GM19025 (cell line): ENCODE results near the gene TMEM187.

ENCODE experiments used
- ATAC-seq: cut with Tn5 transposase; IDR thresholded peaks from one replicate; pipeline ENCODE4 v1.9.1; 2021; ENCODE audit warnings: mild to moderate bottlenecking, low read depth, moderate library complexity; ENCODE audit not compliant: unreplicated experiment

The TMEM187 gene

DNA sequence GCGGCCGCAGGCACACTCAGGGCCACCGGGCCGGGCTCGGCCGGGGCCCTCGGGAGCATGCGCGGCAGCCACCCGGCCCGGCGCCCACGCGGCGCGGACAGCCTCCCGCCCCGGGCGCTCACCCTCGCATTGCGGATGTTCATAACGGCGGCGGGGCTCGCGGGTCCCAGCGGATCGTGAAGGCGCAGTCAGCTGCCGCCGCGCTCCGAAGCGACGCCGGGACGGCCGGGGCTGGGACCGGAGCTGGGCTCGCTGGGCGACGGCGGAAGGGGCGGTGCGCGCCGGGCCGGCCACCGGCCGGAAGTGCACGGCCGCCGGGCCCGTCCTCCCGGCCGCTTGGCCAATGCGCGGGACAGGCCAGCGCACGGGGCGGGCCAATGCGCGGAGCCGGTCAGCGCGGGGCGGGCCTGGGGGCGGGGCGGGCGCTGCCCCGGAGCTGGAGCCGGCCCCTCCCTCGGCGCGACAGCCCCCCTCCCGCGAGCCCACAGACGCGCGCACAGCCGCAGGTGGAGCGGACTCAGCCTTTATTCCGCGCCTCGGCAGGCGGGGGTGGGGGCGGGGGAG is 37.7 kb upstream of the TMEM187 start, which contains the start of gene NAA10:
NAA10 (minus strand) TSS at position 276 of the 564 bp plus-strand sequence; CDS start at position 143, 133 bp downstream.
- ATAC-seq, result peak; percentile 94

DNA sequence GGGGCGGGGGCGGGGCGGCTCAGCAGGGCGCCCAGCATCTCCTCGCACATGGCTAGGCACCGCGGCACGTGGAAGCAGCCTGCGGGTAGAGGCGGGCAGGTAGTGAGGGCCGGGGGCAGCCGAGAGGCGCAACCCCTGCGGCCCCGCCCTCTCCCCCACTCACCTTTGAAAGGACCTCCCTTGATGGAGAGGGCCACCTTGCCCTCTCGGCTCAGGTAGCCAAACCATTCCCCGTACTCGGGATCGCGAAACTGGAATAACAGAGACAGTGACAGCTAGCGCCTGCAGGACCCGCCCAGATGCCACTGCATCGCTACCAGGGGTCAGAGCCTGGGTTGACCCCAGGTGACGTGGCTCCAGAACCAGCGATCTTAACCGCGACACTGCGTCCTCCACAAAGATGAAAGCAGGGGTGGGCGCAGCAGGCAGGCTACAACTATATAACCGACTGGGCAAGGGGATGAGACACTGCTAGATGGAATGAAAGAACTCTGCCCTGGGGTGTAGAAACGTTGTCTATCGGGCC is 37.2 kb upstream of the TMEM187 start:
- no peak for ATAC-seq

DNA sequence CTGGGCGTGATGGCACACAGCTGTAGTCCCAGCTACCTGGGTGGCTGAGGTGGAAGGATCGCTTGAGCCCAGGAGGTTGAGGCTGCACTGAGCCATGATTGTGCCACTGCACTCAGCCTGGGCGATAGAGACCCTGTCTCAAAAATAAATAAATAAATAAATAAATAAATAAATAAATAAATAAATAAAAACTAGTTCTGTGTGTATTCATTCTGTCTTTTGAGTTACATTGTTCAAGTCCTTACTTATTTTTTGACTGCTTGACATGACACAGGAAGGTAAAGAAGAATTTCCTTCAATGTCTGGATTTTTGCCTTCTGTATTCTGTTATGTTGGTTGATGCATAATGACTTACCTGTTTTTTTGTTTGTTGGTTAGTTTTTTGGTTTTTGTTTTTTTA is 35.5 kb upstream of the TMEM187 start:
- ATAC-seq, result no peak

DNA sequence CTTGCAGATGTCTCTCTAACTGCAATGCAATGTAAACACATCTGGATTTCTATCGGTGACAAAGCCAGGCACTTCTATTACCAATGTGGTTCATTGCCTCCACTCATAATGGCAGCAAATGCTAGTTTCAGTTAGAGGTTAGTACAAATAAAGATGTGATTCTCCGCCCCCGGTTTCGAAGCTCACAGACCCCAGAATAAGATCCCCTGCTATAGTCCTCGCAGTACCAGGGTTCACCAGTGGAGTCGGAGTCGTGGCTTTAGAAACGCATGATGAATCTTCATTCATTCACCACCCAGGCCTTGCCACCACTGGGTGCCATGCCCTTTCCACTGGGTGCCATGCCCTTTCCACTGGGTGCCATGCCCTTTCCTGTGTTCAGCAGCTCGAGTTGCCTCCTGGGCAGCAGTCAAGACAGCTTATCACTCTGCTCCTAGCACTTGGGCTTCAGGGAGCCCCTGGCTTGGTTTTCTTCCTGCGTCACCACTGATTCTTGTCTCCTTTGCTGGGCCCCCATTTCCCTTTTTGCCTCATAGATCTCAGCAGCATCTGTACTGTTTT is 34.2 kb upstream of the TMEM187 start:
- ATAC-seq, result no peak

DNA sequence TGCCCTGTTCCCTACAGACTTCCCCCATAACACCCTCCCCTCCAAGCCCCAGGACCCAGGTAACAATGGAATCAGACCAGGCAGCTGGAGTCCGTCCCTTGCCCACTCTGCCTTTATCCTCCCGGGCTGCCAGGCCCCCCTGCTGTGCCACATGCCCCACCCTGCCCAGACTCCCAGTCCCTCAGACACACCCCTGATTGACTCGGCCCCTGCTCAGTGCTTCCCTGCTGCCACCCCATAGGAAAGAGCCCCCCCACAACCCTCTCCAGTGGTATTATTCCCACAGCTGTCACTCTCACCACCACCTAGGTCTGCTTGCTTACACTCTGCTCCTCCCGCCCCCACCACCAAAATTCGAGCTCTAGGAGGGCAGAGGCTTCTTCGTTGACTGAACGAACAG is 33.0 kb upstream of the TMEM187 start:
- ATAC-seq, result no peak

DNA sequence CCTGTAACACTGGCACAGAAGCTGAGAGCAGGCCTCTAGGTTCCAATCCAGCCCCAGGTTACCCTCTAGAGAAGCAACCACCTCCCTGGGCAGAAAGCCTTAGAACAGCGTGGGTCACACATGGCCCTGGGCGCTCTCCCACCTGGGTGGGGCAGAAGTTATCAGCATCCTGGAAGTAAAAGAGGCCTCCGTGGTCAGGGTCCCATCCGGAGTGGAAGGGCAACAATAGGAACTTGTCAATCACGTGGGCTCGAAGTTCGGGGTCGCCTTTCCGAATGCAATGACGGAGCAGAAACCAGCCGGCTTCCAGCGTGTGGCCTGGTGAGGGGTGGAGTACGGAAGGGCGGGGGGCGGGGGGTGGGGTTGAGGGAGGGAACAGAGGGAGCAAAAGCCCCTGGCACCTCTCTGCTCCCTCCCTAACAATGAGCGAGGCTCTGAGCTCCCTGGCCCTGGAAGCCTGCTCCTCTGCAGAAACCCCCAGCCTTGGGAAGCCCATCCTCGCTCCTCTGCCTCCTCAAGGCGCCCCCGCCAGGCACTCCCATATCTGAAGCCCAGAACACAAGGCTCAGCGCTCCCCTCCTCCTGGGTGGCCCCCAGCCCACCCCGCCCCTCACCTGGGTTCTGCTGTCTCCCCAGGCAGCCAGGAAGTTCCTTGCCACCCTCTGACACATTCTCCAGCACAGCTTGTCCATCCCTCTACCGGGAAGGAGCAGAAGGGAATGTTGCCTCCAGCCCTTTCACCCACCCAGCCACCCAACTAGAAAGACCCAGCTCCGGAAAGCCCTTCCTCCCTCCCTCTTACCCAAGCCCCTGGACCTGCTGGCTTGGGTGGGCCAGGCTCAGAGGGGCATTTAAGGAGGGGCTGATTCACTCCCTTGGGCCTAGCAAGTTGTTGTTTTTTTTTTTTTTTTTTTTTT is 31.0 kb upstream of the TMEM187 start:
- no peak for ATAC-seq

DNA sequence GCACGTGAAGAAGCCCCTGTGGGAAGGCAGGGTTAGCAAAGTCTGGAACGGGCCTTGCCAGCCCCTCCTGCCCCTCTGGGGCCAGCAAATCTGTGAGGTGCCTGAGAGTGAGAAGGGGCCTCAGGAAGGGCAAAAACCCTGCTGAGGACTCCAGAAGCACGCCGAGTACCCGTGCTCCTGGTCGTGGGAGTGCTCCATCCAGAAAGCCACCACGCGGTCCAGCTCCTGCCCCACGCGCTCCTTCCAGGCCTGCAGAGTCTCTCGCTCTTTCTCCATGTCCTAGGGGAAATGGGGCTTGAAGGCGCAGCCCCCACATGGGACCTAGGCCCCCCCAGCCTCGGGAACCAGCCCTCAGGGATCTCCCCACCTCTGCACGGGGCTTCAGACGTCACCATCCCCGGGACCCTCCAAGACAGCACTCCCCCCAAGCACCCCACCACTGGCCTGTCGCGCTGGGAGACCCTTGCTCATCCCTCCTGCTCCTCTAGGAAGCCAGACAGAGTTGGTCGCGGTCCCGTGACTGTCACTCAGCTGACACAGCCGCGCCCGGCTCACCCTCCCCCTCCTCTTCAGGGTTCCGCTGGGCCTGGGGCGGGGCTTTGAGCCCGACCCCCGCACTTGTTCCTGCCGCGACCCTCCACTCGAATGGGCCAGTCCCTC is 28.3 kb upstream of the TMEM187 start, which contains the start of gene RENBP:
RENBP (minus strand) TSS at position 504 of the 660 bp plus-strand sequence; CDS start at position 471, 33 bp downstream.
- ATAC-seq, result no peak

DNA sequence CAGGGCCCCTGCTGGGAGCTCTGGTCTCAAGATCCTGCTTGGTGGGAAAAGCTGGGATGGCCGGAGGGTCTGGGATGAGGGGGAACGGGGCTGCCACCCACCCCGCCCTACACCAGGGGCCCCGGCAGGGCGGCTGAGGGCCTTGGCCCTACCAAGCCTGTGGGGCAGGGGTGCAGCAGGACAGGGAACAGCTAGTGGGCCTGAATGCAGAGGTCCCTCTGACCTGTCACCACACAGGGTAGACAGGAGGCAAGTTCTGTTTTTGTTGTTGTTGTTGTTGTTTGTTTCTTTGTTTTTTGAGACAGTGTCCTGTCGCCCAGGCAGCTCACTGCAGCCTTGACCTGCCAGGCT is 27.8 kb upstream of the TMEM187 start:
- ATAC-seq, result no peak

DNA sequence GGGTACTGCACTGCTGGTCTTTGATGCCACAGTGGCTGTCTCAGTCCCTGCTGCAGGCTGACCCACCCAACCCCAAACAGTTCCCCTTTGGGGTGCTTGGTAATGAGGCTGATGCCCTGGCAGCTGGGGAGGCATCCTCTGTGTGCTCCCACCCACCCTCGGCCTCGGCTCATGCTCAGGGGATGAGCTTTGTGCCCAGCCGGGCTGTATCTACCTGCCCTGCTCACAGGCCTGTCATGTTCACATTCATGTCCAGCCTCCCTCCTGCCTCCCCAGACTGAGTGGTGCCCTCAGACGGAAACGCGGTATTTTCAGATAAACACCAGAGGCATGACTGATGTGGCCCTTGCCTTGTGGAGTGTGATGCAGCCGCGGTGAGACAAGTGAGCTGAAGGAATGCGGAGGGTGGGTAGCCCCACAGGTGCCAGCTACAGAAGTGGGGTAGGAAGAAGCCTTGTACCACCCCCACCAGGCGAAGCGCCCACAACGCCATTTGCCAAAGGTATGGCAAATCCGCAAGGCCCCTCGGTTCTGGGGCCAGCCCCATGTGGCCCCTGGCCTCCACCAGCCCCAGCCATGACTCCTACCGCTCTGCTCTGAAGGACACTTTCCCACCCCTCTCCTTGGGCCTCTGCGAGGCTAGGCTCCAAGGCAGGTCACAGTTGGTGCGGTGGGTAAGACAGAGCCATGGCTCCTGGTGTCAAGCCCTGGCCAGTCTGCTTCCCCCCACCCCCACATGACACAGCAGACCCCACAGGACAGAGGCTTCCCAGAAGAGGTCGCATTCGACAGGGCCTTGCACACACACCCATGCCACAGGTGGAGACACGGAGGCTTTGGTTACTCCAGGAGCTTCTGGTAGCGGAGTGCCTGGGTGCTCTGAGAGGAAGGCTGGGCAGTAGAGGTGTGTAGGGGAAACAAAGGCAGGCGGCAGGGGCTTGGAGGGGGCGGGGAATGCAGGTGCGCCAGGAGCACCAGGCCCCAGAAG is 26.3 kb upstream of the TMEM187 start:
- ATAC-seq, result no peak

DNA sequence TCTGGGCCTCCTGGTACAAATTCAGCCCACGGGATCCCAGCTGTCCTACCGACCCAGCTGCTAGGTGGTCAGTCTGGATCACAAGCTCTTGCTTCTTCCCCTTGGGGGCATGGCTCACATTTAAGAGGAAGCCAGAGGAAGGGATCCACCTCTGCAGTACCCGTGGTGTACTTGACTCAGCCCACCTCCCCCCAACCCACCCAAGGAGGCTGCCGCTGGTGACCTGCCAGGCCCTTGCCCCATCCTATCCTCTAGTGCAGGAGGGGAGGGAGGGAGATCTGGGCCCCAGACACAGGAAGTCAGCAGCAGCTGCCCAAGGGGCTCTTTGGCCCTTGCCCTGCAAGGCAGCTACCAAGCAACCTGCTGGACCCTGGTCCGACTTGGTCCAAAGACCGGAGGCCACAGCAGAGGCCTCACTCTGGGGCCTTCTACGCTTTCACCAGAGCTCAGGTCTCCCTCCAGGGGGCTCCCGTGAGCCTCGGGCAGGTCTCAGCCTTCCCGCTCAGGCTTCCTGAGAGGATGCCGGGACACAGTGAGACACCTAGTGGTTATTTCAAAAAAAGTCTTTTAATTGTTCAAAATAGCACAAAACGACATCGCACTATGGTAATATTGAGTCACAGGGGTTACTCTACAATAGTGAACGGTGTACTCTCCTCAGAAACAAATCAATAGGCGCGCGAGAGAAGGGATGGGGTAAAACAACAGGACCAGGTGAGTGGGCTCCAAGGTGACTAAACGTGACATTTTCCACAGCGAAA is 25.4 kb upstream of the TMEM187 start:
- no peak for ATAC-seq

DNA sequence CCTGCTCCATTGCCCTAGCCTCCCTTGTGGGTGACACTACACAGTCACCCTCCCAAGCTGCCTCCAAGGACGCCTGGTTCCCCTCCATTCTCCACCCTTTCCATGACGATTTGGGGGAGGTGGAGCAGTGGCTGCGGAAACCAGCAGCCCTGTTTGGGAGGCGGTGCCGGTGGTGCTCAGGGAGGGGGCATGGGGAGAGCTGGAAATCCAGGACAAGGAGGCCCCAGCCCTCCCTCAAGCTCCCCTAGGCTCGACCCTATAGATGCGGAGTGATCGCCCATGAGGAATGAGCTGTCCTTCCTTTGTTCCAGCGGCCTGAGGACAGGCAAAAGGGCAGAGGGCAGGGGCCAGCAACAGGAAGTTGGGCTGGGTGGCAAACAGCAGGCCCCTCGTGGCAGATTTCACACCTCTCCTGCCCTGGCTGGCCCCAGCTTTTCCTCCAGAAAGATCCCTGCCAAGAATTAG is 24.5 kb upstream of the TMEM187 start:
- ATAC-seq, result no peak

DNA sequence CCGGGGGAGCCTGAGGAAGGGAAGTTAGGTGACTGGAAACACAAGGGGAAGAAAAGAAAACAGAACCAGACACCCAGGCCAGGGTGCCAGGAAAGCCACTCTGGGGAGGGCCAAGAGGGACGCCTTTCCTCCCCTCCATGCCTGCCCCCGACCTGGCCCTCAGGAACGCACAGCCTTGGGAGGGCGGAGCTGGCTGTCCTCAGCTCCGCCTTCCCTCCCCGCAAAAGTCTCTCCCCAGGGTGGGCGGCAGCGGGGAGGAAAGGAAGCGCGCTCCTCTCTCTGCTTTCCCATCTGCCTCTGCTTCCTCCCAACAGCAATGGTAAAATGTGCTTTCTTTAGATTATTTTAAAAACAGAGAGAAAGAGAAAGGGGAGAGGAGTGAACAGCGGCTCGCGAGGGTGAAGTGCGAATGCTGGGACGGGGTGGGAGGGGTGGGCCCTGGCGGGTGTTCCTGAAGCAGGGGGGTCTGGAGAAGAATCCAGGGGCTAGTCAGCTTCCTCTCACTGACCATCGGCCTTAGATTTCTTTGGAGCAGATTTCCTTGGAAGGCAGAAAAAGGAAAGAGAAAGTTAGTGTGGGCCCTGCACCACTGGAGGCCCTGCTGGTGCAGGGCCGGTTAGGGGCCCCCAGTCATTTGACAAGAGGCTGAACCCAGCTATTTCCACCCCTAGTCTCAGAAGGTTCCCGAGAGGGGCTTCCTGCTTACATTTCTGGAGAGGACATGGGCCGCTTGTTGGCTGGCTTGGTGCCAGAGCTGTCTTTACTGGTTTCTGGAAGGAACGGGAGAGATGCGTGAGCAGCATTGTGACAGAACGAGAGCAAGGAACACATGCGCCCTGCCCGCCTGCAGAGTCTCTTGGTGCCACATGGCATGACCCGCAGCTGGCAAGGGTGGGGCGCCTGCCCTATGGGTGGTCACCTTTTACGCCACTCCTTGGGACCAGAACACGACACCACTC is 23.4 kb upstream of the TMEM187 start:
- no peak for ATAC-seq

DNA sequence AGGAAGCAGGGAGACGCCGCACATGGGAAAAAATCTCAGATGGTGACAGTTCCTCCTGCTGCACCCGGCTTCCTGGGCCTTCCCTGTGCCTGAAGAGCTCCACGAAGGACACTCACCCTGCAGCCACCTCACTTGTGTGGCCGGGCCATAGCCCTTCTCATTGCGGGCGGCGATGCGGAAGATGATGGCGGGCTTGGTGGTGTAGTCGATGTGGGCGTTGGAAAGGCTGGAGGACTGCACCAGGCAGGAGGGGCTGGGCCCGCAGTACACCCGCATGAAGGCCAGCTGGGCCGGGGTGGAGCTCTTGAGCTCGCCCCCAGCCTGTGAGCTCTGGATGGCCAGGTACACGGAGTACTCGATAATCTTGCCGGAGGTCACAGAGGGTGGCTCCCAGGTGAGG is 22.4 kb upstream of the TMEM187 start:
- no peak for ATAC-seq

DNA sequence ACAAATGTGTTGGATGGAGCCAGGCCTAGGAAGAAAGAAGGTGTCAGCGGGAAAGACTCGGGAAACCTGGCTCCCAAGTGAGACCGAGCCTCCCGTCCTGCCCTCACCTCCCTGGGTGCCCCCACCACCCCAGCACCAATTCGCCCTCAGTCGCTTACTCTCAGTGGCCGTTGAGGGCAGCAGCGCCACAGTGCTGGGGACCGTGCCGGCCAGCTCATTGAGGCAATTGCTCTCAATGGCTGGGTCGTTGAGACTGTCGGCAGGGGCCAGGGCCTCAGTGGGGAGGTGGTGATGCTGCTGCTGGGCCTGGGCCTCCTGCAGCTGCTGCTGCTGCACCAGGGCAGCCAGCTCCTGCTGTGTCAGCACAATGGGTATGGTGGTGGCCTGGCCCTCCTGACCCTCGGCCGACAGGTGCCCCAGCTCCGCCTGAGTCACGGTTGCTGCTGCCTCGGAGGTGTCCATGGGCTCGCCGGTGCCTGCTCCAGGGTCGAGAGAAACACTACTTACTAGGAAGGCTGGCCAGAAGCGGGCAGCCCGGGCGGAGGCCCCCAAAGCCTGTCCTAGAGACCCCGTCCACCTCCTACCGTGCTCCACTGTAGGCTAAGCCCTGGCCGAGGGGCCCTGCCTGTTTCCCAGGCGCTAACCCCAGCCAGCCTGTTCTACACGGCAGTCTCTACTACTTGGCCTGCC is 20.7 kb upstream of the TMEM187 start:
- ATAC-seq, result no peak

DNA sequence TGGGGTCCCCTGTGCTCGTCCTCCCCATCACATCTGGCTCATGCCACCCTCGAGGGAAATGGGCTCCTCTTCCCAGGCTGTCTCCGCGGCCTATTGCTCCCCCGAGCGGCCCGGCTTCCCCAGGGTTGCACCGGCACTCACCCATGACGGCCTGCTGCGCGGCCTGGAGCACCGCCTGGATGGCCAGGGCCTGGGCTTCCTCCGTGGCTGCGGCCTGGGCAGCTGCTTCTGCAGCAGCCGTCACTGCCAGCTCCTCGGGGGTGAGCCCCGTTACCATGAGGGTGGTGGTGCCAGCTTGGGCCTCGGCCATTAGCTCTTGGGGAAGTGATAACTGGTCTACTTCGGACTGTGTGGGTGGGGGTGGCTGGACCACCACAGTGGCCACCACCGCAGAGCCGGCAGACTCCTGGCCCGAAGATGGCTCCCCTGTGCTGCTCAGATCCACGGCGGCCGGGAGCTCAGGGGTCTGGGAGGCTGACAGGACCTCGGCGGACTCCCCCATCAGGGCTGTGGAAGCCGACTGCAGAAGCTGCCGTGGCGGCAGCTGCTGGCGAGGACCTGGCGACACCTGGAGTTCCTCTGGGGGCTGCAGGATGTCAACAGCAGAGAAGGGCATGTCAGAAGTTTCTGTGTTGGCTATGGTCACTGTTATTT is 20.1 kb upstream of the TMEM187 start:
- ATAC-seq, result no peak

DNA sequence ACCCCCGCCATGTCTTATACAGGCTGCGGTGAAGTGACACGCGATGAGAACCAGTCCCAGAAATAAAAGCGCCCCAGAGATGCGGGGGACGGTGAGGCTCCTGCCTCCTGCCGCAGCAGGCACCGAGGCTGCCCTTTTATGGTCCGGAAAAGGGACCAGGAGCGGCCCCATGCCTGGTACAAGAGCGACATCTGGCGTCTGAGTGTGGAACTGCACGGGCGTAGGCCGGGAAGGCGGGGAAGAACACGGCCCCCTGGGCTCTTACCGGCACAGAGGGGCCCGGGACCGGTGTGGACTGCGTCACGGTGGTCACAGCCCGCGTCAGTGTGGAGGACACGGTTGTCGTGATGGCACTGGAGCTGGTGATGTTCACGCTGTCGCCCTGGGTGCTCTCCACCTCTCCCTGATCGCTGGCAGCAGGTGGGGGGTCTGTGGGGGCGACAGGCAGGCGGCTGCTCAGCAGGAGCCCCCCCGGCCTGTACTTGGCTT is 19.2 kb upstream of the TMEM187 start:
- no peak for ATAC-seq
